GM19452 (cell line): ENCODE measurements around the gene SPSB3.

Experiments
- ATAC-seq: cut with Tn5 transposase; IDR thresholded peaks from one replicate; pipeline ENCODE4 v1.9.1; 2021; ENCODE audit not compliant: unreplicated experiment

The SPSB3 gene

DNA sequence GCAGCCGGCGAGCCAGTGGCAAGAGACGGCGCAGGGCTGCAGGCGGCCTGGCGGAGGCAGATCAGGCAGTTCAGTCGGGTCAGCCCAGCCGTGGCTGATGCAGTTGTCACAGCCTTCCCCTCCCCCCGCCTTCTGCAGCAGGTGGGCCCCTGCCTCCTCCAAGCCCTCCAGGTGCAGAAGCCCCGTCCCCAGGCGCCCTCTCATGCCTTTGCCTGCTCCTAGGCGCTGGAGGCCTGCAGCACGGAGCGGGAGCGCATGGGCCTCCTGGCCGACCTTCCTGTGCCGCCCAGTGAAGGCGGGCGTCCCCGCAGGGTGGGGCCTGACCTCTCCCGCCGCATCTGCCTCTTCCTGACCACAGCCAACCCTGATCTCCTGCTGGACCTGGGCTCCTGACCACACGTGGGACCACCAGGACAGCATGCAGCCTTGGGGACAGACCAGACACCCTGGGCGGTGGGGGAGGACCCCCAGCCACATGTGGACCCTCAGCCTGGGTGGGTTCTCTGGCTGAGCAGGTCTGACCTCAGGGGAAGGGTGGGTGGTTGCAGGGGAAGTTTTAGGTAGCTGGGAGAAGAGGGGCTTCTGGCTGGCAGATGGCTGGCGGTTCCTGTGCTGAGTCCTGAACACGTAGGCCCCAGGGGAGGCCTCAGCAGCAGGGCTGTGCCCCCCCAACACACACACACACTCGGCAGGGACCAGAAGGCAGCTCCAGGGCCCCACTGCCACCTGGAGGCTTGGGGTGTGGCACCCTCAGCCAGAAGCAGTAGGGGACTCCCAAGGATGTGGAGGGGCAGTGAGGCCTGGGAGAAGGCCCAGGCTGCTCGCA is 6.3 kb downstream of the SPSB3 start:
- ATAC-seq, result no peak

- no peak for ATAC-seq
Observed at GRCh38 chr16:1775006-1775845, 7.1 kb downstream of the SPSB3 start.

DNA sequence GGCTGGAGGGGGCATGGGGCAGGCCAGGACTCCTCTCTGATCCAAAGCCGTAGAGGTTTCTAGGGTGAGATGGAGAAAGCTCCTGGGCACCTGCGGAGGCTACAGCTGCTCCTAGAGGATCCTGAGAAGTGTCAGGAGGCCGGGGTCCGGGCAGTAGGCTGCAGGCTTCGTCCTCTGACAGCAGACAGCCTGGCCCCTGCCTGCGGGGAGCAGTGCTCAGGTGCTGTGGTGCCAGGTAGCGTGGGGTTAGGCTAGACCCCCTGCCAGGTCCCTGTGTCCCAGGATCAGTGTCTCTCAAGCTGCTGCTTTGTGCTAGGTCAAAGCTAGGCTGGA is 8.0 kb downstream of the SPSB3 start:
- ATAC-seq, result no peak

DNA sequence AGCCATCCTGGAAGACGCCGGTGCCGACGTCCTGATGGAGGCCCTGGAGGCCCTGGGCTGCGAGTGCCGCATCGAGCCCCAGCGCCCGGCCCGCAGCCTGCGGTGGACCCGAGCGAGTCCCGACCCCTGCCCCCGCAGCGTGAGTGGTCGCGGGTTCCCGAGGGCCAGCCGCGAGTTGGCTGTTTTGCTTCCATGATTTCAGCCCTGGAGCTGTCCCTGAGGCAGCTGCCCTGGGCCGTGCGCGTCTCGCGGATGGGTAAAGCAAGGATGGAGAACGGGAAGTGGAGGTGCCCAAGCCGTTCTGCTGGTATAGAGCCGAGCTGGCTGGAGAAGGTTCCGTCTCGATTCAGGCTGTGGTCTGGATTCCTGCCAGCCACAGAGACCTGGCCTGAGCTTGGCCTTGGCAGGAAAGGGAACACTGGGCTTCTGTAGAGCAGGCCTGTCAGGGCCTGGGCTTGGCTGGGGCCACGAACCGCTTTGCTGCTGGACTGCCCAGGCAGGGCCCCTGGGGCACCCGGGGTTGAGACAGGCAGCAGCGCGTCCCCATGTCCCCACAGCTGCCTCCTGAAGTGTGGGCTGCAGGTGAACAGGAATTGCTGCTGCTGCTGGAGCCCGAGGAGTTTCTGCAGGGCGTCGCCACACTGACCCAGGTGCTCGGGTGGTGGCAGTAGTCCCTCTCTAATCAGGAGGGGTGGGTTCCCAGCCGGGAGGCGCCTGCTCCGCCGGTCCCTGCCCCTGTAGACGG is 8.5 kb downstream of the SPSB3 start:
- no peak for ATAC-seq

DNA sequence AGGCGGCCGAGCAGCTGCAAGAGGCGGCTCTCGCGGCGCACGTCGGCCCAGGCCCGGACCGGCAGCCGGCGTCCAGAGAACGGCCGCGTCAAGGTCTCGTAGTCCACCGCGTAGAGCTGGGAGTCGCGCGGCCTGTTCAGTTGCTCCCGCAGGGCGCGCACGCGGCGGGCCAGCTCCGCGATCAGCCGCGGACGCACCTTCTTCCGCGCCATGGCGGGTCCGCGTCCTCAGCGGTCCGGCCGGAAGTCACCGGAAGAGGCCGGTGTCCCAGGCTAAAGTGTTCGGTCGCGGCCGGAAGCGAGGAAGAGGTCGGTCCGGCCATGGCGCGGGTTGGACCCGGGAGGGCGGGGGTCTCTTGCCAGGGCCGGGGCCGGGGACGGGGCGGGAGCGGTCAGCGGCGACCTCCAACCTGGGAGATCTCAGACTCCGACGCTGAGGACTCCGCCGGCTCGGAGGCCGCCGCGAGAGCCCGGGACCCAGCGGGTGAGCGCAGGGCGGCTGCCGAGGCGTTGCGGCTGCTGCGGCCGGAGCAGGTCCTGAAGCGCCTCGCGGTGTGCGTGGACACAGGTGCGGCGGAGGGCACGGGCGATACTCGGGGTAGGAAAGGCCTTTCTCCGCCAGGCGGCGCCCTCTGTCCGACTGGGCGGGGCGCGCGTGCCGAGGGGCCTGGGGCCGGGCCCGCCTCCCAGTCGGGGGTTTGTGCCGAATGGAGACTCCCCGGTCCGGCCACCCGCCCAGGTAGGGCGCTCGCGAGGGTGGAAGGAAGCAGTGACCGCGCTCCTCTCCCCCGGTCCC is 9.3 kb downstream of the SPSB3 start, which contains the start of gene MRPS34:
MRPS34 (minus strand) TSS at position 227 of the 795 bp plus-strand sequence; CDS start at position 212, 15 bp downstream.
- peak; percentile 50 for ATAC-seq

DNA sequence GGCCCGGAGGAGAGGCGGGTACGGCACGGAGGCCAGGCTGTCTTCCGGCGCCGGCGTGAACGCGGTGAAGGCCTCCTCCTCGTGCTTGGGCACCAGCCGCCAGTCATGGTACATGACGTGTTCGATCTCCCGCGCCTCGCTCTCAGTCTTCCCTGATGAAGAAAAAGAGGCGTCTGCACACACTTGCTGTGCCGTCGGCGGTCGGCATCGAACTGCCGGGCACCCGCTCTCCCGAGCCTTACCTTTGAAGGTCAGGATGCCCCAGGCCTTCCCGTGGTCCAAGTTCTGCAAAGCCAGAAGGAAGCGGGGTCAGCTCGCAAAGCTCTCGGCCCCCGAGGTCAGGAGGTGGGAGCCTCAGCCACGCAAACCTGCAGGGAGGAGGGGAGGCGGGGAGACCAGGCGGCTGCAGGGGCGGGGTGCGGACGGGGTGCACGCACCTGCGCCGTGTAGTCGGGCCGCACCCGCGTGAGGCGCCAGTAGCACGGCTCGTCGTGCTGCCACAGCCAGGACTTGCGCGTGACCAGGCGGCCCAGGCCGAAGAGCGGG is 9.9 kb downstream of the SPSB3 start, which contains the start of gene EME2:
EME2 (plus strand) TSS at position 449 of the 546 bp plus-strand sequence. CDS start 418 bp downstream, outside the sequence.
- ATAC-seq, result peak; percentile 3

GRCh38 chr16:1771864-1772361 is 10.5 kb downstream of the SPSB3 start:
- no peak for ATAC-seq

DNA sequence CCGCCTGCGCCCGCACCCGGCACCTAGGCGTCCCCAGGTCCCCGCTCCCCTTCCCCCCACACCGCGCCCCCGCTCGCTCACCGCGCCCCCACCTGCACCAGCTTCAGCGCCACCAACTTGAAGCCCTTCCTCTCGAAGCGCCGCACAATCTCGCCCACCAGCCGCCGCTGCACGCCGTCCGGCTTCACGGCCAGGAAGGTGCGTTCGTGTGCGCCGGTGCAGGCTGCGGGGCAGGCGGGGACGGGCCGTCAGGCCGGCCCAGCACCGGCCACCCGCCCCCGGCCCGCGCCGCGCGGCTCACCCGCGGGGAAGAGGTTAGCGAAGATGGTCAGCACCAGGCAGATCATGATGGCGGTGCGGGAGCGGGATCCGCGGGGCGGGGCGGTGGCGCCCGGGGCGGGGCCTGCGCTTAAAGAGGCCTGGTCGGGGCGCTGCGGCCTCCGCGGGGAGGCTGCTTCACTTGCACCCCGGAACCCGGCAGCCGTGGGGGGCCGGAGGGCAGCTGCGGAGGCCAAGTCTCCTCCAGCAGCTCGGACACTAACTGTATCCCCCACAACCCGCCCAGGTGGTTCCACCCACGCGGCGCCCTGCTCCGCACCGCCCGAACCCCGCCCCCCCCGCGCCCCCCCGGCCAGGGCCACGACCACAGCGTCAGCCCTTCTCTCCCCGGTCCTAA is 11.0 kb downstream of the SPSB3 start, which contains the start of gene NME3:
NME3 (minus strand) TSS at position 356 of the 676 bp plus-strand sequence; CDS start at position 347, 9 bp downstream.
- no peak for ATAC-seq

- ATAC-seq, result no peak
Observed at GRCh38 chr16:1770328-1771187, 11.8 kb downstream of the SPSB3 start.

GRCh38 chr16:1769402-1770300 is 12.7 kb downstream of the SPSB3 start:
- no peak for ATAC-seq

DNA sequence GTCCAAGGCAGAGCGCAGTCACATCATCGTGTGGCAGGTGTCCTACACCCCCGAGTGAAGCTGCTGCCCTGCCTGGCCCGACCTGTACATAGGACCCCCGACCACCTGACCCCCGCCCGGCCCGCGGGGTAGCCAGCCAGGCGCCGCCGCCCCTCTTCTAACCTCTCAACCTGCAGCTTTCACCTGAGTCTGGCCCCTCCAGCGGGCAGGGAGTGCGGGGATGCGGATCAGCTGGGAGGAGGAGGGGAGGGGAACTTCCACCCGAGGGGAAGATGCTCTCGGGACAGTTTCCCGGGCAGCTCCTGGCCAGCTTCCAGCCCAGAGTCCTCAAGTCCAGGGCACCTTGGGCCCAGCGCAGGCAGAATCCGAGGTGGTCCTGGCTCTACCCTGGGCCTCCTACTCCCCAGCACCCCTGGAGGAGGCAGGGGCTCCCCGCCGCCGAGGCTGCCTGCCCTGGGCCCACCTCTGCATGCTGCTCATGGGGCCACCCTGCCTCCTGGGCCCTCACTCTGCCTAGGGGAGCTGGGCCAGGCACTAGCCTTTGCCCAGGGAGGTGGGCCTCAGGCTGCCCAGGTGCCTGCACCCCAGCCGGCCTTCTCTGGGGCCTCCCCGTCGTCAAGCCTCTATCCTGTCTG is 13.5 kb downstream of the SPSB3 start:
- no peak for ATAC-seq

- ATAC-seq, result no peak
Observed at GRCh38 chr16:1768061-1768766, 14.2 kb downstream of the SPSB3 start.

DNA sequence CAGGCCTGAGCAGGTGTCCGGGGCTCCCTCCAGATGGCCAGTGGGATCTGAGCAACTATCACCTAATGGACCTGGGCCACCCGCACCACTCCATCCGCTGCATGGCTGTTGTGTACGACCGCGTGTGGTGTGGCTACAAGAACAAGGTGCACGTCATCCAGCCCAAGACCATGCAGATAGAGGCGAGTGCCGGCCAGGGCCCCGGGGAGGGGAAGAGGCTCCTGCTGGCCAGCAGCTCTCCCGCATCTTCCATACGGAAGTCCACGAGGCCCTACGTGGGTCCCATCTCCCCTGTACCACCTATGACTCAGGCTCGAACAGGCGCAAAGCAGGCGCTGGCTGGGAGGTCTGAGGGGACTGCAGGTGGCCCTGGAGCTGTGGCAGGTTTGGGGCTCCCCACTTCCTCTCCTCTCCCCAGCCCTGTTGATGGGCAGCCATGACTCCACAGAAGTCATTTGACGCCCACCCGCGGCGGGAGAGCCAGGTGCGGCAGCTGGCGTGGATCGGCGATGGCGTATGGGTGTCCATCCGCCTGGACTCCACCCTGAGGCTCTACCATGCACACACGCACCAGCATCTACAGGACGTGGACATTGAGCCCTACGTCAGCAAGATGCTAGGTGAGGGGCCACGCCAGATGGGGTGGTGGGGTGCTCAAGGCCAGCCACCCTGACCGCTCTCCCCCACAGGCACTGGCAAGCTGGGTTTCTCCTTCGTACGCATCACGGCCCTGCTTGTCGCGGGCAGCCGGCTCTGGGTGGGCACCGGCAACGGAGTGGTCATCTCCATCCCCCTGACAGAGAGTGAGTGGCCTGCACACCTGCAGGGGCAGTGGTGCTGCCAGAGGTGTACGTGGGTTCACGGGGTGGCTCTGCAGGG is 15.0 kb downstream of the SPSB3 start:
- ATAC-seq, result no peak

DNA sequence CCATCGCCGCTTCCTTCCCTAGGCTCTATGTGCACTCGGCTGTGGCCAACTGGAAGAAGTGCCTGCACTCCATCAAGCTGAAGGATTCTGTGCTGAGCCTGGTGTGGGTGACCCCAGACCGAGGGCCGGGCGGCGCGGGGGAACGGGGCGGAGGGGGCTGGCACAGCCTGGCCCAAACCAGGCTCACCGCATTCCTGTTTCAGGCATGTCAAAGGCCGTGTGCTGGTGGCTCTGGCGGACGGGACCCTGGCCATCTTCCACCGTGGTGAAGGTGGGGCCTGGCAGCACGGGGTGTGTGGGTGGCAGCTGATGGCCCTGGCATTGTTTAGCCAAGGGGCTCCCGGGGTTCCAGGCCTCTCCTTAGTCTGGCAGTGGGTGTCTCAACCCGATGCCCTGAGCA is 15.7 kb downstream of the SPSB3 start:
- ATAC-seq, result no peak

DNA sequence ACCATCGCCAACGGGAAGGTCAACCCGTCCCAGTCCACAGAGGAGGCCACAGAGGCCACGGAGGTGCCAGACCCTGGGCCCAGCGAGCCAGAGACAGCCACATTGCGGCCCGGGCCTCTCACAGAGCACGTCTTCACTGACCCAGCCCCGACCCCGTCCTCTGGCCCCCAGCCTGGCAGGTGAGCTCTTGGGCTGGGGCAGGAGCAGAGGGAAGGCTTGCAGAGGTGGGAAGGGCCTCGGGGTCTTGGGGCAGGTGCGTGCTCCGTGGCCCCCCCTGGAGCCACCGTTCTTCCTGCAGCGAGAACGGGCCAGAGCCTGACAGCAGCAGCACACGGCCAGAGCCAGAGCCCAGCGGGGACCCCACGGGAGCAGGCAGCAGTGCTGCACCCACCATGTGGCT is 16.1 kb downstream of the SPSB3 start:
- ATAC-seq, result no peak
